ENCODE data around the gene ZNF138. TPM values are rescaled to one million over a fixed set of nuclear protein-coding genes. Genes with fewer than 3 reads are reported as not detected.
A peak's percentile ranks its signal among the peaks of the same experiment; 100 is the strongest.

Gene ZNF138
- total and polyA plus RNA-seq, 2 of the 8 experiments (the other 6 are each of a cell fraction or from before 2014, with no cell fraction given), result 7.5 to 22.6 TPM

- Histone ChIP-seq H3K18ac (ENCODE audit: extremely low read depth, low read length) (no peak overlapping the region), H3K27me3 (replicated peaks in 1 of 4; ENCODE audit: control insufficient read depth in 3 of 4, extremely low read depth in 1 of 4, insufficient read depth in 3 of 4, low read length in 3 of 4) (no peaks in the 10 kb centered on the region), H3K56ac (replicated peaks; ENCODE audit: insufficient read length, low read depth, low read length) (no peak overlapping the region), H3K9ac (replicated peaks in 1 of 4; ENCODE audit: extremely low read depth in 1 of 4, low read depth in 3 of 4, low read length in 3 of 4) (no peak overlapping the region), H2BK20ac (ENCODE audit: low read length) (no peak overlapping the region), H3K4me1 (replicated peaks in 1 of 4; ENCODE audit: control insufficient read depth in 3 of 4, insufficient read depth in 4 of 4, low read length in 3 of 4) (no peaks in the 10 kb centered on the region), H3K27ac (ENCODE audit: low read depth, low read length) (no peak overlapping the region), H2BK5ac (ENCODE audit: low read depth, low read length) (no peak overlapping the region), H3K9me3 (ENCODE audit: insufficient read depth in 2 of 2, low read depth in 1 of 2, low read length in 1 of 2) (peaks cover 0 to 8% of the 10 kb centered on the region in 2 experiments; a peak in 1 of 4 replicates), H2AK5ac (ENCODE audit: low read depth, low read length) (no peak overlapping the region), H3K23me2 (ENCODE audit: low read depth, low read length) (no peaks in the 10 kb centered on the region), H2AFZ (ENCODE audit: low read length) (no peak overlapping the region), H4K8ac (ENCODE audit: extremely low read depth, insufficient read depth, low read length) (no peak overlapping the region; the same call in 1 of the 2 replicates), H4K5ac (ENCODE audit: insufficient read length, low read depth, low read length) (no peak overlapping the region), H2BK120ac (replicated peaks; ENCODE audit: low read depth, low read length) (no peak overlapping the region), H3K23ac (ENCODE audit: insufficient read length) (no peak overlapping the region), H3K4me2 (ENCODE audit: insufficient read depth in 1 of 2, low read depth in 2 of 2, low read length in 2 of 2) (no peak overlapping the region), H3K14ac (ENCODE audit: insufficient read length) (no peak overlapping the region), H4K20me1 (replicated peaks in 1 of 2; ENCODE audit: control insufficient read depth in 1 of 2, insufficient read depth in 2 of 2, low read length in 2 of 2) (no peaks in the 10 kb centered on the region), H2BK15ac (ENCODE audit: low read length) (no peak overlapping the region), H3K79me2 (ENCODE audit: control insufficient read depth in 1 of 2, insufficient read depth in 2 of 2, low read length in 2 of 2) (no peaks in the 10 kb centered on the region), H3K36me3 (ENCODE audit: control insufficient read depth in 2 of 4, insufficient read depth in 4 of 4, low read length in 3 of 4) (no peaks in the 10 kb centered on the region), H2BK12ac (ENCODE audit: low read depth, low read length) (no peak overlapping the region), H3K4ac (replicated peaks; ENCODE audit: insufficient read length, low read depth, low read length) (no peak overlapping the region), H3K4me3 (ENCODE audit: extremely low read depth in 1 of 4, insufficient read depth in 2 of 4, low read depth in 3 of 4, low read length in 4 of 4) (no peak overlapping the region), H3K79me1 (ENCODE audit: low read depth, low read length) (no peaks in the 10 kb centered on the region), H4K91ac (replicated peaks; ENCODE audit: insufficient read length, low read length) (no peak overlapping the region)
- WGBS, 2 experiments (ENCODE audit: extremely low coverage in 1 of 2, insufficient coverage in 1 of 2, insufficient read length in 1 of 2, insufficient replicate concordance in 2 of 2, low coverage in 1 of 2, low lambda C conversion rate in 2 of 2, missing lambda C conversion rate in 1 of 2), result 98% methylated on average over 16 of the region's 16 CpGs; no CpG with 5 or more reads in 1 of the 2 experiments
- no peak for DNase-seq (ENCODE audit: low read depth in 1 of 2, low spot score in 2 of 2)
- ChIA-PET POLR2A (ENCODE audit: partially characterized antibody) (no interaction called here), CTCF (ENCODE audit: partially characterized antibody) (no interaction called here)
- FAIRE-seq, result no peak
- TF ChIP-seq MAFK (IDR thresholded peaks at IDR 0.05; ENCODE audit: low read depth, low read length), result peak; percentile 35; the same call in 1 of the 2 replicates
- no peak for TF ChIP-seq FOSL1 (IDR thresholded peaks at IDR 0.05; ENCODE audit: insufficient read depth, low read depth, low read length)
- no peak for TF ChIP-seq TAF7 (optimal IDR thresholded peaks at IDR 0.05; ENCODE audit: borderline replicate concordance, low read depth, low read length)
- no peak for TF ChIP-seq CBX5 (IDR thresholded peaks at IDR 0.05; ENCODE audit: low read depth, low read length)
Observed at GRCh38 chr7:64839910-64840309, 45.7 kb downstream of the ZNF138 start.
